HG03159 (cell line): ENCODE results near the gene SKAP1.
"Not testable (repeated sequence)": the region's sequence is repeated elsewhere in the genome, so short reads cannot be mapped to it uniquely, and the experiment has no call there.

Experiments
- ATAC-seq: cut with Tn5 transposase; IDR thresholded peaks from one replicate; pipeline ENCODE4 v1.9.1; 2021; ENCODE audit warnings: mild to moderate bottlenecking, moderate library complexity; ENCODE audit not compliant: unreplicated experiment

Gene SKAP1

GRCh38 chr17:48293319-48294019 is 136.5 kb downstream of the SKAP1 start:
- no peak for ATAC-seq

- no peak for ATAC-seq
These were observed 139.6 kb downstream of the SKAP1 start for GRCh38 chr17:48290378-48290777.

GRCh38 chr17:48286917-48287316 is 143.1 kb downstream of the SKAP1 start:
- not testable (repeated sequence) for ATAC-seq

- ATAC-seq: no peak
These were observed 144.4 kb downstream of the SKAP1 start for GRCh38 chr17:48285614-48286013.

- no peak for ATAC-seq
These were observed 146.1 kb downstream of the SKAP1 start for GRCh38 chr17:48283907-48284306.

GRCh38 chr17:48283411-48283810 is 146.6 kb downstream of the SKAP1 start:
- ATAC-seq: no peak

GRCh38 chr17:48282303-48282702 is 147.7 kb downstream of the SKAP1 start:
- ATAC-seq: no peak

GRCh38 chr17:48278760-48279491 is 151.1 kb downstream of the SKAP1 start:
- no peak for ATAC-seq

- no peak for ATAC-seq
These were observed 153.2 kb downstream of the SKAP1 start for GRCh38 chr17:48276776-48277175.

- ATAC-seq: no peak
These were observed 159.1 kb downstream of the SKAP1 start for GRCh38 chr17:48270899-48271298.

GRCh38 chr17:48269209-48269608 is 160.8 kb downstream of the SKAP1 start:
- no peak for ATAC-seq

- ATAC-seq: no peak
These were observed 166.3 kb downstream of the SKAP1 start for GRCh38 chr17:48263731-48264035.

GRCh38 chr17:48262982-48263730 is 166.9 kb downstream of the SKAP1 start:
- ATAC-seq: no peak

GRCh38 chr17:48261297-48261880 is 168.6 kb downstream of the SKAP1 start:
- ATAC-seq: no peak

GRCh38 chr17:48259694-48260291 is 170.2 kb downstream of the SKAP1 start:
- ATAC-seq: no peak

GRCh38 chr17:48258331-48258730 is 171.7 kb downstream of the SKAP1 start:
- no peak for ATAC-seq

- no peak for ATAC-seq
These were observed 174.3 kb downstream of the SKAP1 start for GRCh38 chr17:48255759-48256158.

GRCh38 chr17:48254896-48255295 is 175.1 kb downstream of the SKAP1 start:
- no peak for ATAC-seq

GRCh38 chr17:48253975-48254374 is 176.0 kb downstream of the SKAP1 start:
- ATAC-seq: no peak

- ATAC-seq: no peak
These were observed 178.1 kb downstream of the SKAP1 start for GRCh38 chr17:48251950-48252349.

- ATAC-seq: no peak
These were observed 179.1 kb downstream of the SKAP1 start for GRCh38 chr17:48250949-48251348.
